Progenitor cell of endocrine pancreas (in vitro differentiated cells): ENCODE results near the gene FSTL1. TPM values are rescaled to one million over a fixed set of nuclear protein-coding genes. Genes with fewer than 3 reads are reported as not detected.

ENCODE experiments used
- DNase-seq: peaks from one replicate; pipeline ENCODE4 v3.0.0; 2021; ENCODE audit warnings: low spot score; ENCODE audit not compliant: unreplicated experiment
- H3K27ac Mint-ChIP-seq: 2 replicates; pipeline ENCODE4 v1.8.0; 2021; ENCODE audit warnings: mild to moderate bottlenecking, moderate library complexity, mixed read lengths
- H3K27me3 Mint-ChIP-seq: 2 replicates; pipeline ENCODE4 v1.8.0; 2021; ENCODE audit warnings: mixed read lengths
- H3K36me3 Mint-ChIP-seq: 2 replicates; pipeline ENCODE4 v1.8.0; 2022; ENCODE audit warnings: mixed read lengths; ENCODE audit not compliant: insufficient read depth
- H3K4me1 Mint-ChIP-seq: 2 replicates; pipeline ENCODE4 v1.8.0; 2021; ENCODE audit warnings: low read depth, mixed read lengths
- H3K4me3 Mint-ChIP-seq: 2 replicates; pipeline ENCODE4 v1.8.0; 2021; ENCODE audit warnings: low read depth, mild to moderate bottlenecking, moderate library complexity, mixed read lengths
- H3K9me3 Mint-ChIP-seq: 2 replicates; pipeline ENCODE4 v1.8.0; 2021; ENCODE audit warnings: low read depth, mixed read lengths
- total RNA-seq: library from RNA; stranded (reverse); gene quantifications from 2 replicates; pipeline ENCODE4 v1.2.1, GENCODE V29; 2021
- TF ChIP-seq, protein P1 (sequence below): fragments of 200-600 bp; sonication (generic); IDR thresholded peaks from one replicate; pipeline ENCODE4 v1.5.0; 2021; ENCODE audit warnings: antibody characterized with exemption, mild to moderate bottlenecking; ENCODE audit not compliant: unreplicated experiment

FSTL1 gene
- total RNA-seq, 1 donor from 2014 or later, result 210 TPM

DNA sequence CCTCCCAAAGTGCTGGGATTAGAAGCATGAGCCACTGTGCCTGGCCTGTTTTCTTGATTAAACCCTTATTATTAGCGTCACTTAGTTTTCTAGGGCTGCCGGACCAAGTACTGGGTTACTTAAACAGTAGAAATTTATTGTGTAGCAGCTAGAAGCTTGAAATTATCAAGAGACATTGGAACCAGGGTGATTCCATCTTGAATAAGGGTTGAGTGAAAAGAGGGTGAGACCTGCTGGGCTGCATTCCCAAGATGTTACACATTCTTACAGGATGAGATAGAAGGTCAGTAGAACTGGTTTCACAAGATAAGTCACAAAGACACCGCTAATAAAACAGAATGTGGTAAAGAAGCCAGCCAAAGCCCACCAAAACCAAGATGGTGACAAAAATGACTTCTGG lies 18.6 kb upstream of the FSTL1 start:
- peaks cover 34% of the 10 kb centered on the region for H3K4me1 Mint-ChIP-seq
- no peak for DNase-seq

DNA sequence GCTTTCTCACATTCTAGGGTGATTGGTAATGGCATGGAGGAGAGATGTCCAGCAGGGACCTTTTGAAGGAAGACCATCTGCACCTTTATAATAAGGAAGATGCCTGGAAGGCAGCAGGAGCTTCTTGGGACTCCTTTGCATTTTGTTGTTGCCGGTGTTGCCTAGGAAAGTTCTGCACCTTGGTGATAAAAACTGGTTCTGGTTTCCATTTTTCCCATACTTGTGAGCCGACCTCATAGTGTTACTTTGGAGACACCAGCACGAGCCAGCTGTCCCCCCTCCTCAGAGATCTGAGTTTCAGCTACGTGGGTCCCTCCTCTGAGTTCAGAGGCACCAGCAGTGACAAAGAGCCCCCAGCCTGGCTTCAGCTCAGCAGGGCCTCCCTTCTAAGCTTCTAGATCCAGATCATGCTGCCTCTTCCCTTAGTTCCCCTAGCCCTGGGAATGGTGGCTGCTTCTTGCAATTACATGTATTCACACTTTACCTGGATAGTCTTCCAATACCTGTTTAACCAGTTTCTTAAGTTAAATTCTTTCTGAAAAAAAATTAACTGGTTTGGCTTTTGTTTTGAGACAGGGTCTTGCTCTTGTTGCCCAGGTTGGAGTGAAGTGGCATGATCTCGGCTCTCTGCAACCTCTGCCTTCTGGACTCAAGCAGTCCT lies 18.0 kb upstream of the FSTL1 start:
- TF ChIP-seq, protein P1, sequence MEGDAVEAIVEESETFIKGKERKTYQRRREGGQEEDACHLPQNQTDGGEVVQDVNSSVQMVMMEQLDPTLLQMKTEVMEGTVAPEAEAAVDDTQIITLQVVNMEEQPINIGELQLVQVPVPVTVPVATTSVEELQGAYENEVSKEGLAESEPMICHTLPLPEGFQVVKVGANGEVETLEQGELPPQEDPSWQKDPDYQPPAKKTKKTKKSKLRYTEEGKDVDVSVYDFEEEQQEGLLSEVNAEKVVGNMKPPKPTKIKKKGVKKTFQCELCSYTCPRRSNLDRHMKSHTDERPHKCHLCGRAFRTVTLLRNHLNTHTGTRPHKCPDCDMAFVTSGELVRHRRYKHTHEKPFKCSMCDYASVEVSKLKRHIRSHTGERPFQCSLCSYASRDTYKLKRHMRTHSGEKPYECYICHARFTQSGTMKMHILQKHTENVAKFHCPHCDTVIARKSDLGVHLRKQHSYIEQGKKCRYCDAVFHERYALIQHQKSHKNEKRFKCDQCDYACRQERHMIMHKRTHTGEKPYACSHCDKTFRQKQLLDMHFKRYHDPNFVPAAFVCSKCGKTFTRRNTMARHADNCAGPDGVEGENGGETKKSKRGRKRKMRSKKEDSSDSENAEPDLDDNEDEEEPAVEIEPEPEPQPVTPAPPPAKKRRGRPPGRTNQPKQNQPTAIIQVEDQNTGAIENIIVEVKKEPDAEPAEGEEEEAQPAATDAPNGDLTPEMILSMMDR, result no peak
- DNase-seq, result no peak
- Mint-ChIP-seq H3K36me3 (peaks cover 1% of the 10 kb centered on the region), H3K27ac (peak overlapping the region; percentile 95), H3K9me3 (peaks cover 19% of the 10 kb centered on the region), H3K4me1 (peaks cover 34% of the 10 kb centered on the region), H3K4me3 (no peak overlapping the region), H3K27me3 (no peaks in the 10 kb centered on the region)

More for the DNA sequence above, 18.6 kb upstream of the FSTL1 start:
- H3K36me3 Mint-ChIP-seq, result peaks cover 1% of the 10 kb centered on the region
- H3K27me3 Mint-ChIP-seq, result no peaks in the 10 kb centered on the region
- H3K4me3 Mint-ChIP-seq, result no peak overlapping the region
- H3K9me3 Mint-ChIP-seq, result peaks cover 19% of the 10 kb centered on the region
- H3K27ac Mint-ChIP-seq, result peak overlapping the region; percentile 95
- TF ChIP-seq, protein P1, result no peak

DNA sequence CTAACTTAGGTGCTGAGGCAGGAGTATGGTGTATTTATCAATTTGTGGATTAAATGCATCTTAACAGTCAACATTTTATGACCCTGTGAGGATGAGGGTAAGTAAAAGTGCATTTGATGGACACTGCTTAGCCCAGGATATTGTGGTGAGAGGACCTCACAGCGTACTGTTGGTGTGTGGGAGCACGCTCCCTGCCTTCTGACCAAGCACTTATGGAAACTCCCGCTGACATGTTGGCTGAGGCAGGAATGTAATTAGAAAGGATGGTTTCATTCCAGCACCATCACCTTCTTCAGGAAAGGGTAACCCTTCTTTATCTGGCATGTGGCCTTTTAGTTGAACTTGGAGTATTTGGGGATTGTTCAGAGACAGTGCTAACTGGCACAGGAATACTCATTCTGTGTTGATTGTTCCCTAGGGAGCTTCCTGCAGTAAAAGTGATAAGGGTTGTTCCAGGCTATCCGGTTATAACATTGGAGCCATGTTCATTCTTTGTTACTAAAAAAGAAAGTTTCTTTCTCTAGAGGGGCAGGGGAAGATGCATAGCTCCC lies 11.7 kb upstream of the FSTL1 start:
- TF ChIP-seq, protein P1, result no peak
- Mint-ChIP-seq H3K9me3 (peaks cover 4% of the 10 kb centered on the region), H3K27me3 (peaks cover 12% of the 10 kb centered on the region), H3K27ac (peak overlapping the region; percentile 6), H3K36me3 (no peaks in the 10 kb centered on the region), H3K4me3 (no peak overlapping the region), H3K4me1 (peaks cover 7% of the 10 kb centered on the region)
- no peak for DNase-seq

DNA sequence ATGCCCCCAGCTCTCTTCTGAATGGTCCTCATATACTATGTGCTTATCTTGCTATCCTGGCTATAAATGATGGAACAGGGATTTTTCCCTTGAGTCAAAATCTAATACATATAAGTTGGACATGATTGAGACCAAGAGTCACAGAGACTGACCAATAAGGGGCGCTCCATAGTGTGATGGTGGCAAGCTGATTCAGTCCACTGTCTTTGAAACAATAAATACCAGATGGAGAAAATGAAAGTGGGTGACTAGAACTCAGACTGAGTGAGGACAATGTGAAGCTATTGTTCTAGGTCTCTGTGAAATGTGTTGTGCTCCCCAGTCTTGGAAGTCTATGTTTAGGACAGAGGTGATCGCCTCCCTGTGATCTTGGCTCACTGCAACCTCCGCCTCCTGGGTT lies 10.6 kb upstream of the FSTL1 start:
- Mint-ChIP-seq H3K9me3 (peaks cover 4% of the 10 kb centered on the region), H3K4me3 (no peak overlapping the region), H3K27me3 (peaks cover 12% of the 10 kb centered on the region), H3K36me3 (no peaks in the 10 kb centered on the region), H3K4me1 (peaks cover 7% of the 10 kb centered on the region), H3K27ac (no peak overlapping the region)
- TF ChIP-seq, protein P1, result no peak
- DNase-seq, result no peak

DNA sequence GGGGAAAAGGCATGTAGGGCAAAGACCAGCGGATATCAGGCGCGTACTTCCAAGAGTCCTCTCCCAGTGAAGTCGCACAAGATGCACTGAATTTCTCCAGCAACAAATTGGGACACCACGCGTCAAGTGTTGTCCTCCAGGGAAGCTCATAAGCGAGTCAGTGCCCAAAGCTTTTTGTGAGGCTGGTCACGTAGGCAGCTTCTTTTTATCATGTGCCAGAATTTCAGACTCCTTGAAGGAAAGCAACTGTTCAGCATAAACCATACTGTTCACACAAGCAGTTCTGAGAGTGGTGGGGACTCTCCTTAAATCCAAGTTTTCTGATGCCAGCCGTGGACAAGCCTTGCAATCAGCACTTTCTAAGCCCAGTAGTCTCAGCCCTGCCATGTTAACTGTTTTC lies 10.1 kb upstream of the FSTL1 start:
- peaks cover 12% of the 10 kb centered on the region for H3K27me3 Mint-ChIP-seq
- TF ChIP-seq, protein P1, result no peak

More for the DNA sequence above, 10.1 kb upstream of the FSTL1 start:
- Mint-ChIP-seq H3K27ac (no peak overlapping the region), H3K36me3 (no peaks in the 10 kb centered on the region), H3K9me3 (peaks cover 4% of the 10 kb centered on the region), H3K4me3 (no peak overlapping the region), H3K4me1 (peaks cover 4% of the 10 kb centered on the region)
- DNase-seq, result no peak
